Limb (tissue), 2 donors: Measurements from ENCODE around the gene NKAIN2.
"Not testable (repeated sequence)": the region's sequence is repeated elsewhere in the genome, so short reads cannot be mapped to it uniquely, and the experiment has no call there.

ENCODE experiments used
- DNase-seq, 2 donors: peaks; one replicate each; pipeline ENCODE4 v3.0.0-alpha.2; 2016; ENCODE audit errors: extremely low spot score in 2 of 2

Gene NKAIN2

GRCh38 chr6:124199286-124199685 lies 395.6 kb downstream of the NKAIN2 start:
- no peak for DNase-seq

GRCh38 chr6:124200661-124201060 lies 397.0 kb downstream of the NKAIN2 start:
- DNase-seq = no peak

- DNase-seq = no peak
Measured at GRCh38 chr6:124203101-124203811, 399.6 kb downstream of the NKAIN2 start.

- DNase-seq = no peak
Measured at GRCh38 chr6:124203812-124204167, 400.1 kb downstream of the NKAIN2 start.

GRCh38 chr6:124205921-124206320 lies 402.3 kb downstream of the NKAIN2 start:
- DNase-seq = no peak

- DNase-seq = no peak
Measured at GRCh38 chr6:124223611-124224345, 420.1 kb downstream of the NKAIN2 start.

- no peak for DNase-seq
Measured at GRCh38 chr6:124226396-124226795, 422.7 kb downstream of the NKAIN2 start.

GRCh38 chr6:124233221-124233620 lies 429.6 kb downstream of the NKAIN2 start:
- DNase-seq = no peak

GRCh38 chr6:124234801-124235200 lies 431.1 kb downstream of the NKAIN2 start:
- DNase-seq = no peak

- no peak for DNase-seq
Measured at GRCh38 chr6:124237911-124238310, 434.2 kb downstream of the NKAIN2 start.

GRCh38 chr6:124238408-124238807 lies 434.7 kb downstream of the NKAIN2 start:
- DNase-seq = not testable (repeated sequence)

GRCh38 chr6:124254941-124255685 lies 451.4 kb downstream of the NKAIN2 start:
- no peak for DNase-seq

- DNase-seq = no peak
Measured at GRCh38 chr6:124260337-124260736, 456.7 kb downstream of the NKAIN2 start.

- DNase-seq = no peak
Measured at GRCh38 chr6:124269733-124270132, 466.1 kb downstream of the NKAIN2 start.

GRCh38 chr6:124273701-124274100 lies 470.0 kb downstream of the NKAIN2 start:
- DNase-seq = no peak

GRCh38 chr6:124282541-124282940 lies 478.9 kb downstream of the NKAIN2 start:
- no peak for DNase-seq

GRCh38 chr6:124283486-124283885 lies 479.8 kb downstream of the NKAIN2 start:
- peak in 1 of 2 donors; percentile 34 for DNase-seq

GRCh38 chr6:124285146-124285545 lies 481.5 kb downstream of the NKAIN2 start:
- no peak for DNase-seq

GRCh38 chr6:124294574-124295200 lies 491.0 kb downstream of the NKAIN2 start:
- no peak for DNase-seq

GRCh38 chr6:124297507-124297906 lies 493.8 kb downstream of the NKAIN2 start:
- DNase-seq = no peak

GRCh38 chr6:124298730-124299129 lies 495.1 kb downstream of the NKAIN2 start:
- DNase-seq = no peak

GRCh38 chr6:124300907-124301306 lies 497.2 kb downstream of the NKAIN2 start:
- DNase-seq = not testable (repeated sequence)
